OCI-LY3 (cell line): ENCODE measurements around the gene NUP133.
"Not testable (repeated sequence)": the region's sequence is repeated elsewhere in the genome, so short reads cannot be mapped to it uniquely, and the experiment has no call there.

ENCODE experiments used
- H2AFZ ChIP-seq: fragments of 200-600, 300-600 bp; shearing (Covaris generic); 2 replicates; pipeline ENCODE4 v1.6.0; 2014; ENCODE audit warnings: antibody characterized with exemption, low read depth, low read length
- H3K27ac ChIP-seq: fragments of 200-600, 300-600 bp; sonication (generic); 2 replicates; pipeline ENCODE4 v1.5.1; 2014; ENCODE audit warnings: mild to moderate bottlenecking, low read length, moderate library complexity, mixed read lengths
- H3K27me3 ChIP-seq: fragments of 200-600, 300-600 bp; sonication (generic); 2 replicates; pipeline ENCODE4 v1.6.1; 2014; ENCODE audit warnings: low read depth, low read length, mixed read lengths
- H3K36me3 ChIP-seq: fragments of 200-600, 300-600 bp; sonication (generic); replicated peaks from 2 replicates; pipeline ENCODE3; 2014; ENCODE audit warnings: low read depth, low read length, mixed read lengths
- H3K4me1 ChIP-seq: fragments of 300-600, 200-600 bp; sonication (generic); 2 replicates; pipeline ENCODE4 v1.6.1; 2014; ENCODE audit warnings: low read length, mixed read lengths
- H3K4me2 ChIP-seq: fragments of 200-600, 300-600 bp; sonication (generic); 2 replicates; pipeline ENCODE4 v1.6.1; 2014; ENCODE audit warnings: low read length, mixed read lengths
- H3K4me3 ChIP-seq: fragments of 300-600, 200-600 bp; sonication (generic); 2 replicates; pipeline ENCODE4 v1.5.1; 2014; ENCODE audit warnings: antibody characterized with exemption, mild to moderate bottlenecking, low read length, moderate library complexity
- H3K79me2 ChIP-seq: fragments of 300-600, 200-600 bp; shearing (Covaris generic); 2 replicates; pipeline ENCODE4 v1.6.1; 2014; ENCODE audit warnings: mild to moderate bottlenecking, low read length, mixed read lengths
- H3K9ac ChIP-seq: fragments of 300-600, 200-600 bp; shearing (Covaris generic); 2 replicates; pipeline ENCODE4 v1.6.0; 2014; ENCODE audit warnings: mild to moderate bottlenecking, low read length, moderate library complexity
- H3K9me3 ChIP-seq: fragments of 200-600, 300-600 bp; shearing (Covaris generic); 2 replicates; pipeline ENCODE4 v1.6.1; 2014; ENCODE audit warnings: low read length, mixed read lengths; ENCODE audit not compliant: insufficient read depth
- H4K20me1 ChIP-seq: fragments of 200-600, 300-600 bp; sonication (generic); 2 replicates; pipeline ENCODE4 v1.6.1; 2016; ENCODE audit warnings: low read length, mixed read lengths; ENCODE audit not compliant: insufficient read depth
- EZH2phosphoT487 ChIP-seq: fragments of 200-600 bp; shearing (Covaris generic); IDR thresholded peaks from 2 replicates; pipeline ENCODE4 v1.6.1; 2018; ENCODE audit warnings: antibody characterized with exemption, mixed run types, low read depth
- TF ChIP-seq, protein P1 (sequence below): fragments of 200-600, 300-600 bp; sonication (generic); IDR thresholded peaks from 2 replicates; pipeline ENCODE4 v1.5.1; 2014; ENCODE audit warnings: antibody characterized with exemption, low read length, low read depth

Gene NUP133

DNA sequence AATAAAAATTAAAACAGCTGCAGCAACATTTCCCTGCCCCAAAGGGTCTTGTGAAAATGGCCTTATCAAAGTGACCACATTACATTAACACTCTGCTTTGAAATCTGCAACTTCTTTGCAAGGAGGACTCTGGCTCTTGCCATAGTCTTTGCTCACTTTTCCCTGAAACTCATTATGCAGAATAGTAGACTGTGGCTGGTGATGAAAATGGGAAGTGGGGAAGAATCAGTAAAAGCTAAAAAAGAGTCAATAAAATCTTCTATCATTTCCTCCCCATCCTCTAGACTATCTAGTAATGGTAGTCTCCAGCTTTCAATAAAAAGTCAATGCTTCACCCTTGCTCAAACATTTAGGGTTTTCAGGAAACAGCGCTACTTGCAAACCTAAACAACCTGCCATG lies 18.6 kb upstream of the NUP133 start:
- no peaks in the 10 kb centered on the region for H3K79me2 ChIP-seq
- peaks cover 13% of the 10 kb centered on the region; the same call in 1 of the 2 replicates for H4K20me1 ChIP-seq
- H3K4me1 ChIP-seq: peaks cover 12% of the 10 kb centered on the region
- no peak overlapping the region for H3K9ac ChIP-seq
- H3K4me2 ChIP-seq: peak overlapping the region; percentile 5; the same call in 1 of the 2 replicates
- peaks cover 30% of the 10 kb centered on the region for H3K36me3 ChIP-seq
- H3K4me3 ChIP-seq: no peak overlapping the region
- no peak overlapping the region for H3K27ac ChIP-seq
- TF ChIP-seq, protein P1, sequence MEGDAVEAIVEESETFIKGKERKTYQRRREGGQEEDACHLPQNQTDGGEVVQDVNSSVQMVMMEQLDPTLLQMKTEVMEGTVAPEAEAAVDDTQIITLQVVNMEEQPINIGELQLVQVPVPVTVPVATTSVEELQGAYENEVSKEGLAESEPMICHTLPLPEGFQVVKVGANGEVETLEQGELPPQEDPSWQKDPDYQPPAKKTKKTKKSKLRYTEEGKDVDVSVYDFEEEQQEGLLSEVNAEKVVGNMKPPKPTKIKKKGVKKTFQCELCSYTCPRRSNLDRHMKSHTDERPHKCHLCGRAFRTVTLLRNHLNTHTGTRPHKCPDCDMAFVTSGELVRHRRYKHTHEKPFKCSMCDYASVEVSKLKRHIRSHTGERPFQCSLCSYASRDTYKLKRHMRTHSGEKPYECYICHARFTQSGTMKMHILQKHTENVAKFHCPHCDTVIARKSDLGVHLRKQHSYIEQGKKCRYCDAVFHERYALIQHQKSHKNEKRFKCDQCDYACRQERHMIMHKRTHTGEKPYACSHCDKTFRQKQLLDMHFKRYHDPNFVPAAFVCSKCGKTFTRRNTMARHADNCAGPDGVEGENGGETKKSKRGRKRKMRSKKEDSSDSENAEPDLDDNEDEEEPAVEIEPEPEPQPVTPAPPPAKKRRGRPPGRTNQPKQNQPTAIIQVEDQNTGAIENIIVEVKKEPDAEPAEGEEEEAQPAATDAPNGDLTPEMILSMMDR: no peak
- TF ChIP-seq EZH2phosphoT487: no peak
- H2AFZ ChIP-seq: no peak overlapping the region
- no peaks in the 10 kb centered on the region for H3K27me3 ChIP-seq
- no peaks in the 10 kb centered on the region for H3K9me3 ChIP-seq

- TF ChIP-seq, protein P1: no peak
- TF ChIP-seq EZH2phosphoT487: no peak
- Histone ChIP-seq H3K79me2 (no peaks in the 10 kb centered on the region), H3K36me3 (peaks cover 21% of the 10 kb centered on the region), H3K27ac (no peak overlapping the region), H3K4me3 (no peak overlapping the region), H3K27me3 (no peaks in the 10 kb centered on the region), H3K4me2 (no peak overlapping the region), H3K9me3 (no peaks in the 10 kb centered on the region), H3K9ac (no peak overlapping the region), H2AFZ (no peak overlapping the region), H3K4me1 (peaks cover 12% of the 10 kb centered on the region), H4K20me1 (peaks cover 13% of the 10 kb centered on the region; the same call in 1 of the 2 replicates)
Measured at GRCh38 chr1:229523052-229523451, 14.9 kb upstream of the NUP133 start.

GRCh38 chr1:229514578-229515275 lies 6.6 kb upstream of the NUP133 start:
- no peak for TF ChIP-seq EZH2phosphoT487
- TF ChIP-seq, protein P1: peak; percentile 93
- H3K79me2 ChIP-seq: no peaks in the 10 kb centered on the region
- no peak overlapping the region for H2AFZ ChIP-seq
- no peak overlapping the region for H3K4me3 ChIP-seq
- H3K27ac ChIP-seq: no peak overlapping the region
- H4K20me1 ChIP-seq: no peaks in the 10 kb centered on the region
- no peaks in the 10 kb centered on the region for H3K4me1 ChIP-seq
- H3K4me2 ChIP-seq: no peak overlapping the region
- H3K9me3 ChIP-seq: no peaks in the 10 kb centered on the region
- no peaks in the 10 kb centered on the region for H3K27me3 ChIP-seq
- H3K9ac ChIP-seq: no peak overlapping the region
- H3K36me3 ChIP-seq: peaks cover 5% of the 10 kb centered on the region

GRCh38 chr1:229511625-229512024 lies 3.5 kb upstream of the NUP133 start:
- H3K4me1 ChIP-seq: peaks cover 13% of the 10 kb centered on the region
- not testable (repeated sequence) for H3K9me3 ChIP-seq, H3K4me3 ChIP-seq, H3K27ac ChIP-seq, H3K27me3 ChIP-seq, H4K20me1 ChIP-seq, H3K4me2 ChIP-seq, H3K36me3 ChIP-seq, H2AFZ ChIP-seq, H3K9ac ChIP-seq
- H3K79me2 ChIP-seq: peaks cover 15% of the 10 kb centered on the region

GRCh38 chr1:229511201-229511600 lies 3.1 kb upstream of the NUP133 start:
- H3K36me3 ChIP-seq, H3K27ac ChIP-seq, H3K4me3 ChIP-seq, H2AFZ ChIP-seq, H3K9me3 ChIP-seq, H3K9ac ChIP-seq, H3K4me2 ChIP-seq, H4K20me1 ChIP-seq, H3K27me3 ChIP-seq: not testable (repeated sequence)
- Histone ChIP-seq H3K79me2 (peaks cover 20% of the 10 kb centered on the region), H3K4me1 (peaks cover 13% of the 10 kb centered on the region)
